ENCODE results near the gene KLK10. TPM values are rescaled to one million over a fixed set of nuclear protein-coding genes. Genes with fewer than 3 reads are reported as not detected.

The KLK10 gene
- total and polyA plus RNA-seq, 4 donors: 0.08 TPM; not detected in 3

DNA sequence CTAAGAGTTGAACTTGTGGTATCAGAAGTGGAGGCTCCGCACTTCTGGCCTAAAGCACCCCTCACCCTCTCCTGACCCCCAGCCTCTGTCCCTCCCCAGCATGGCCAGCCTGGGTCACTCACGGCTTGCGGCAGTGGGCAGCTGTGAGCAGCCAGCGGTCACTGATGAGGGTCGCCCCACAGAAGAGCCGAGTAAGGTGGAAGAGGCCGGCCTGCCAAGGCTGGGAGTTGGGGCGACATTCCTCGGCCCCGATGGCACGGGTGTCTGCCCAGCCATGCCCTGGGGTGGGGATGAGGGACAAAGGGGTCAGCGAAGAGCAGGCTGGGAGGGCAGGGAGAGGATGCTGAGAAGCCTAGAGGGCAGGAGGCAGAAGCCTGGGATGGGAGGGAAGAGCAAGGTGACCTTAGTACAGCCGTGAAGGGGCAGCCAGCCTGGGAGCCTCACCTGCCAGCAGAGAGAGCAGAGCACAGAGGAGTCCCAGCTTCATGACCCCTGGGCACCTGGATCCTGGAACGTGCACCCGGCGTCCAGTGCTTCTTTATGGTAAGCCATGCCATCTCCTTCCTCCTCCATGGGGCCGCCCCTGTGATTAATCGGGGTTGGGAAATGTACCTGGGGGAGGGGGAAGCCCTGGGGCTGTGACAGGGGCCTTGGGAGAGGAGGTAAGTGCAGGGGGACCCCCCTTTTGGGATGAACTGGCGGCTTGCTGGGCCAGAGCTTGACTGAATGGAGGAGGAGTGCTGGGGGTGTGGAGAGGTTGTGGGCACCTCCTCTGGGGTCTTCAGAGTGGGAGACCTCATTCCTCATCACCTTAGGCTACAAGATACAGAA is 10.2 kb downstream of the KLK10 start:
- WGBS, 2 donors: 69 to 71% methylated on average over 18 to 19 of the region's 19 CpGs
- no peaks in the 10 kb centered on the region for H3K9me3 ChIP-seq (ENCODE audit: control insufficient read depth, low read length)
- no peaks in the 10 kb centered on the region for H3K36me3 ChIP-seq (ENCODE audit: control insufficient read depth in 1 of 2, insufficient read depth in 2 of 2, low read length in 1 of 2)
- ATAC-seq (ENCODE audit: low FRiP score) (no peak), DNase-seq (peak in 1 of 2 donors; percentile 35)
- intact Hi-C loops (cut with DNase I): no loop called here
- H3K4me3 ChIP-seq (ENCODE audit: low read length in 2 of 2): no peak overlapping the region
- H3K27ac ChIP-seq (ENCODE audit: low read depth in 1 of 2, low read length in 2 of 2): no peak overlapping the region
- H3K27me3 ChIP-seq (ENCODE audit: control insufficient read depth in 1 of 2, insufficient read depth in 2 of 2, low read length in 1 of 2): no peaks in the 10 kb centered on the region
- H3K4me1 ChIP-seq (ENCODE audit: control insufficient read depth in 1 of 2, insufficient read depth in 2 of 2, low read length in 2 of 2): no peaks in the 10 kb centered on the region

DNA sequence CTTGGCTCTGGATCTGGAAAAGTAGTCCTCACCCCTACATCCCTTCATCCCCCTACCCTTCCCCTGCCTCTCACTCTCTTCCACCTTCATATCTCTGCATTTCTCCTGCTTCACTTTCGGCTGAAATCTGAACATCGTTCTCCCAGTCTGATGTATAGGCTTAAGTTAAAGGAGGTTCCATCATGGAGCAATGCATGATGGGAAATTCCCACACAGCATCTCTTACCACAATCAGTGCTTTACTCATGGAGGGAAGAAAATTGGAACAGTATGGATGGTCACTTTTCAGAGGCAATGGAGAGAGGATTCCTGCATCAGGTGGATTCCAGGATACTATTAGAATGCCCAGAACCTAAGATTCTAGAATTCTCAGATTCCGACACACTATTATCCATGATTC is 12.0 kb downstream of the KLK10 start:
- Histone ChIP-seq H3K4me3 (ENCODE audit: low read length in 2 of 2) (no peak overlapping the region), H3K36me3 (ENCODE audit: control insufficient read depth in 1 of 2, insufficient read depth in 2 of 2, low read length in 1 of 2) (no peaks in the 10 kb centered on the region), H3K27ac (ENCODE audit: low read depth in 1 of 2, low read length in 2 of 2) (no peak overlapping the region), H3K9me3 (ENCODE audit: control insufficient read depth, low read length) (no peaks in the 10 kb centered on the region), H3K4me1 (ENCODE audit: control insufficient read depth in 1 of 2, insufficient read depth in 2 of 2, low read length in 2 of 2) (no peaks in the 10 kb centered on the region), H3K27me3 (ENCODE audit: control insufficient read depth in 1 of 2, insufficient read depth in 2 of 2, low read length in 1 of 2) (no peaks in the 10 kb centered on the region)
- WGBS, 2 donors: 81 to 82% methylated on average over 3 of the region's 3 CpGs
- no peak for ATAC-seq (ENCODE audit: low FRiP score)
- intact Hi-C loops (cut with DNase I): no loop called here
- DNase-seq: no peak

DNA sequence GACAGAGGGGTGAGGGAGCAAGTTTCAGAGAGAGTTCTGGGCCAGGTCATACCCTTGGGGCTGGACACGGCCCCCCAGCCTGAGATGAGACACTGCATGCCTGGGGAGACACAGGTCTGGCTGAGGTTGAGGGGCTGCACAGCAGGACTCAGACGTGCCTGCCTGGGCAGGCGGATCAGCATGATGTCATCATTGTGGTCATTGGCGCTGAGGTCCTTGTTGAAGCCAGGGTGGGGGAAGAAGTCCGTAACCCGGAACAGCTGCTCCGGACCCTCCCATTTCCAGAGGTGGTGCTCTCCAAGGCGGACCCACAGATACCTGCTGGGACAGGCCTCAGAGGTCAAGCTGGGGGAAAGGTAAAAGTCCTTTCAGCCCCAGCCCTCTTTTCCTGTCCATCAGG is 13.1 kb downstream of the KLK10 start:
- Histone ChIP-seq H3K4me1 (ENCODE audit: control insufficient read depth in 1 of 2, insufficient read depth in 2 of 2, low read length in 2 of 2) (no peaks in the 10 kb centered on the region), H3K27ac (ENCODE audit: low read depth in 1 of 2, low read length in 2 of 2) (no peak overlapping the region), H3K4me3 (ENCODE audit: low read length in 2 of 2) (no peak overlapping the region), H3K27me3 (ENCODE audit: control insufficient read depth in 1 of 2, insufficient read depth in 2 of 2, low read length in 1 of 2) (no peaks in the 10 kb centered on the region), H3K9me3 (ENCODE audit: control insufficient read depth, low read length) (no peaks in the 10 kb centered on the region), H3K36me3 (ENCODE audit: control insufficient read depth in 1 of 2, insufficient read depth in 2 of 2, low read length in 1 of 2) (no peaks in the 10 kb centered on the region)
- intact Hi-C loops (cut with DNase I): no loop called here
- DNase-seq (peak in 1 of 2 donors; percentile 48), ATAC-seq (ENCODE audit: low FRiP score) (no peak)
- 46 to 51% methylated on average over 8 of the region's 8 CpGs for WGBS, 2 donors

DNA sequence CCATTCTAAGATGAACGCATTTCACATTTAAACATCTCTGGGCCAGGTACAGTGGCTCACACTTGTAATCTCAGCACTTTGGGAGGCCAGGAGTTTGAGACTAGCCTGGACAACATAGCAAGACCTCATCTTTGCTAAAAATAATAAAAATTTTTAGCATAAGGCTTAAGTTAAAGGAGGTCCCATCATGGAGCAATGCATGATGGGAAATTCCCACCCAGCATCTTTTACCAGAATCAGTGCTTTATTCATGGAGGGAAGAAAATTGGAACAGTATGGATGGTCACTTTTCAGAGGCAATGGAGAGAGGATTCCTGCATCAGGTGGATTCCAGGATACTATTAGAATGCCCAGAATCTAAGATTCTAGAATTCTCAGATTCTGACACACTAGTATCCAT is 14.3 kb downstream of the KLK10 start:
- Histone ChIP-seq H3K4me1 (ENCODE audit: control insufficient read depth in 1 of 2, insufficient read depth in 2 of 2, low read length in 2 of 2) (no peaks in the 10 kb centered on the region), H3K9me3 (ENCODE audit: control insufficient read depth, low read length) (no peaks in the 10 kb centered on the region), H3K4me3 (ENCODE audit: low read length in 2 of 2) (no peak overlapping the region), H3K27ac (ENCODE audit: low read depth in 1 of 2, low read length in 2 of 2) (no peak overlapping the region), H3K36me3 (ENCODE audit: control insufficient read depth in 1 of 2, insufficient read depth in 2 of 2, low read length in 1 of 2) (no peaks in the 10 kb centered on the region), H3K27me3 (ENCODE audit: control insufficient read depth in 1 of 2, insufficient read depth in 2 of 2, low read length in 1 of 2) (peaks cover 0 to 2% of the 10 kb centered on the region in 2 donors)
- ATAC-seq (ENCODE audit: low FRiP score) (no peak), DNase-seq (no peak)
- WGBS, 2 donors: 85 to 92% methylated on average over 1 of the region's 1 CpG
- intact Hi-C loops (cut with DNase I): no loop called here

DNA sequence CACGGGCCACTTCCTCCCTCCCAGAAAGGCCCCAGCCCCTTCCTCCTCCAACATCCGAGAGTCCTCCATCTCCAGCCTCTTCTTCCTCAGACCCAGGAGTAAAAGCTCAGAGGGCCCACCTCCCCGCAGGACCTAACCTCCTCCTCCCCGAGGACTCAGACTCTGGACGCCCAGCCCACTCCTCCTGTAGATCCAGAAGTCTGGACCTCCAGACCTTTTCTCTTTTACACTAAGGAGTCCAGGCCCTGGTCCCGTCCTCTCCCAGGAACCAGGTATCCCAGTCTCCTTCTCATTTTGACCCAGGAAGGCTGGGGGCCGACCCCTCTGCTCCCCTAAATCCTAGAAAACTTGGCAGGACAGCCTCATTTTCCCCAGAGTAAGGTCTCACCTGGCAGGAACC is 16.2 kb downstream of the KLK10 start:
- DNase-seq (no peak), ATAC-seq (ENCODE audit: low FRiP score) (no peak)
- H3K4me3 ChIP-seq (ENCODE audit: low read length in 2 of 2): no peak overlapping the region
- H3K9me3 ChIP-seq (ENCODE audit: control insufficient read depth, low read length): no peaks in the 10 kb centered on the region
- intact Hi-C loops (cut with DNase I): no loop called here
- H3K27me3 ChIP-seq (ENCODE audit: control insufficient read depth in 1 of 2, insufficient read depth in 2 of 2, low read length in 1 of 2): peaks cover 0 to 2% of the 10 kb centered on the region in 2 donors
- H3K36me3 ChIP-seq (ENCODE audit: control insufficient read depth in 1 of 2, insufficient read depth in 2 of 2, low read length in 1 of 2): no peaks in the 10 kb centered on the region
- 77 to 85% methylated on average over 5 to 7 of the region's 7 CpGs for WGBS, 2 donors
- no peak overlapping the region for H3K27ac ChIP-seq (ENCODE audit: low read depth in 1 of 2, low read length in 2 of 2)
- H3K4me1 ChIP-seq (ENCODE audit: control insufficient read depth in 1 of 2, insufficient read depth in 2 of 2, low read length in 2 of 2): no peaks in the 10 kb centered on the region

DNA sequence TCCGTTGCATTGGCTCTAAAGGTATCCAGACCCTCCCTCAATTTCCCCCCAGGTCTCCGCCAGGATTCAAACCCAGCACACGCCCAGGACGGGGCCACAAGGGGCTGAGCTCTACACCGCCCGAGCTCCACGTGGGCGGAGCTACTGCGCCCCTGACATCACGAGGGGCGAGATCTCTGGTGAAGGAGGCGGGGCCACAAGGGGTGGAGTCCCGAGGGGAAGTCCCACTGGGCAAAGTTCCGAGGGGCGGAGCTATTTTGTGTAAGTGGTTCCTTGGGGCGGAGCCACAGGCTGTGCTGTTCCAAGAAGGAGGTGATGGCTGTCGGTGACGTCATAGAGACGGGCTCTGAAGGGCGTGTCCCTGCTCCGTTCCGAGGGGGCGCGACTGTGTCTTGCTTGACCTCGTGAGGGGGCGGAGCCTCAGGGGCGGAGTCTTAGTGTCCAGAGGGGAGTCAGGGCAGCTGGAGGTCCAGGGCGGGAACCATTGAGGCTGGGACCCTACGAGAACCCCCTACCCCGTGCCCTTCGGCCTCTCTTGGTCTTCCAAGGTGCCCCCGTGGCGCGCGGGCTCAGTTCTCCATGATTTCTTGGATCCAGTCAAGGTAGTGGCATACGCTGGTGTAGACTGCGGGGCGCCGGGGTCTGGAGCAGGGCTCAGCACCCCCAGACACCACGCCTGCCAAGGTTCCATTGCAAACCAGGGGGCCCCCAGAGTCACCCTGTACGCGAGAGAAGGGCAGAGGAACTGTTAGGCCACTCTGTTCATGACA is 16.8 kb downstream of the KLK10 start:
- intact Hi-C loops (cut with DNase I): no loop called here
- H3K9me3 ChIP-seq (ENCODE audit: control insufficient read depth, low read length): no peaks in the 10 kb centered on the region
- peaks cover 0 to 2% of the 10 kb centered on the region in 2 donors for H3K27me3 ChIP-seq (ENCODE audit: control insufficient read depth in 1 of 2, insufficient read depth in 2 of 2, low read length in 1 of 2)
- no peak overlapping the region for H3K4me3 ChIP-seq (ENCODE audit: low read length in 2 of 2)
- ATAC-seq (ENCODE audit: low FRiP score): no peak
- DNase-seq: no peak
- no peak overlapping the region for H3K27ac ChIP-seq (ENCODE audit: low read depth in 1 of 2, low read length in 2 of 2)
- 45 to 64% methylated on average over 41 to 42 of the region's 42 CpGs for WGBS, 2 donors
- H3K36me3 ChIP-seq (ENCODE audit: control insufficient read depth in 1 of 2, insufficient read depth in 2 of 2, low read length in 1 of 2): no peaks in the 10 kb centered on the region
- H3K4me1 ChIP-seq (ENCODE audit: control insufficient read depth in 1 of 2, insufficient read depth in 2 of 2, low read length in 2 of 2): no peaks in the 10 kb centered on the region

DNA sequence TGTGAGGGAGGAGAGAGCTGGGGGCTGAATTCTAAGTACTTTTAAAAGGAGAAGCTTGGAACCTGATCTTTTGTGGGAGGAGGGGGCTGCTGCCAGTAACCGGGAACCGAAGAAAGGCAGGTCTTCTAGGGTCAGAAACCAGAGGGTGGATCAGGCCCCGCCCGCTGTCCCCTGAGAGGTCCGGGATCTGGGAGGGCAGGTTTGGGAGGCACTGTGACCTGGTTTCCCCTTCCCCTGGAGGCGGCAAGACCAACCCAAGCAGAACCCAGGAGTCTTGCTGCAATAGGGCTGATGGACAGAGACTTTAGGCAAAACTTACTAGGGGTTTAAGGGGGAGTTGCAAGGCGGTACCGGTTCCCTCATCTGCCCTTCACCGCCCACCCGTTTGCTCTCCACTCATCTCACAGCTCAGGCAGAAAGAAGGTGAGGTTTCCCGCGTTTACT is 17.4 kb downstream of the KLK10 start:
- H3K4me3 ChIP-seq (ENCODE audit: low read length in 2 of 2): no peak overlapping the region
- intact Hi-C loops (cut with DNase I): no loop called here
- H3K9me3 ChIP-seq (ENCODE audit: control insufficient read depth, low read length): no peaks in the 10 kb centered on the region
- ATAC-seq (ENCODE audit: low FRiP score): no peak
- H3K36me3 ChIP-seq (ENCODE audit: control insufficient read depth in 1 of 2, insufficient read depth in 2 of 2, low read length in 1 of 2): no peaks in the 10 kb centered on the region
- 38 to 45% methylated on average over 12 of the region's 12 CpGs for WGBS, 2 donors
- H3K4me1 ChIP-seq (ENCODE audit: control insufficient read depth in 1 of 2, insufficient read depth in 2 of 2, low read length in 2 of 2): no peaks in the 10 kb centered on the region
- H3K27me3 ChIP-seq (ENCODE audit: control insufficient read depth in 1 of 2, insufficient read depth in 2 of 2, low read length in 1 of 2): peaks cover 0 to 2% of the 10 kb centered on the region in 2 donors
- no peak overlapping the region for H3K27ac ChIP-seq (ENCODE audit: low read depth in 1 of 2, low read length in 2 of 2)
- no peak for DNase-seq

DNA sequence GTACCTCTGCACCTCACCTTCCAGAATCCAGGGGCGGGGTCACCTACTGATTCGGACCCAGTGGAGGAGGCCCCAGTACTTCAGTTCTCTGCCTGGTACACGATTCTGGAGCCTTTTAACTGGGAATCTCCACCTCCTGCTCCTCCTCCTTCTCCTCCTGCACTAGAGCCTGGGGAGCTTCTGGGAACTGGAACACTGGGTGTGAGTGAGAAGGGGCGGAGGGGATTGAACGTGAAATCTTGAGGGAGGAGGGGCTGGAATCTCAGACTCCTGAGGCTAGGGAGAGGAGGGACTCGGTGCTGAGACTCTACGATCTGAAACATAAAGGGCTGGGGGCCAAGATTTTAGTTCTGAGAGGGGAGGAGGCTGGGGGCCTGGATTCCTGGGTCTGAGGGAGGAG is 18.0 kb downstream of the KLK10 start, which contains the start of gene KLK8:
KLK8 (minus strand) TSS at position 90 of the 400 bp plus-strand sequence. CDS start 437 bp downstream, outside the sequence.
- ATAC-seq (ENCODE audit: low FRiP score): no peak
- intact Hi-C loops (cut with DNase I): no loop called here
- Histone ChIP-seq H3K4me3 (ENCODE audit: low read length in 2 of 2) (no peak within 1 kb of the TSS), H3K27ac (ENCODE audit: low read depth in 1 of 2, low read length in 2 of 2) (no peak within 1 kb of the TSS), H3K27me3 (ENCODE audit: control insufficient read depth in 1 of 2, insufficient read depth in 2 of 2, low read length in 1 of 2) (peaks cover 0 to 2% of the 10 kb centered on the region in 2 donors), H3K9me3 (ENCODE audit: control insufficient read depth, low read length) (no peaks in the 10 kb centered on the region), H3K36me3 (ENCODE audit: control insufficient read depth in 1 of 2, insufficient read depth in 2 of 2, low read length in 1 of 2) (no peaks in the 10 kb centered on the region), H3K4me1 (ENCODE audit: control insufficient read depth in 1 of 2, insufficient read depth in 2 of 2, low read length in 2 of 2) (no peaks in the 10 kb centered on the region)
- DNase-seq: no peak
- WGBS, 2 donors: 22 to 28% methylated on average over 7 of the region's 7 CpGs
